Measurements from ENCODE around the gene UNC5A. TPM values are rescaled to one million over a fixed set of nuclear protein-coding genes. Genes with fewer than 3 reads are reported as not detected.

Gene UNC5A
- total RNA-seq, 2 experiments from 2014 or later: not detected

DNA sequence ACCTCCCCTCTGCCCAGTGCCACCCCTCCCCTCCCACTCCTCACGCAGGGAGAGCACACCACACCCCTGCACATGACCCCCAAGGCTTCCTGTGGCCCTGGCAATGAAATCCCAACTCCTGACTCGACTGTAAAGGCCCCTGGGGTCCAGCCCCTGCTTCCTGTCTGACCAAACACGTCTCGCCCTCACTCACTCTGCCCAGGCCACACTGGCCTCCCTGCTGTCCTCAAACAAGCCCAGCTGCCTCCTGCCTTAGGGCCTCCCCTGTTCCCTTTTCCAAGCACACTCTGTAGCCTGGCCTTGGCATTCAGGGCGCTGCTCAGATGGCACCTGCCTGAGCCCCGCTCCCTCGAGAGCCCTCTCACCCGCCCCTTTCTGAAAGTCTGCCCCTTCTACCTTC is 46.4 kb downstream of the UNC5A start:
- H3K27ac Mint-ChIP-seq: no peak overlapping the region
- POLR2A ChIA-PET: no interaction called here

DNA sequence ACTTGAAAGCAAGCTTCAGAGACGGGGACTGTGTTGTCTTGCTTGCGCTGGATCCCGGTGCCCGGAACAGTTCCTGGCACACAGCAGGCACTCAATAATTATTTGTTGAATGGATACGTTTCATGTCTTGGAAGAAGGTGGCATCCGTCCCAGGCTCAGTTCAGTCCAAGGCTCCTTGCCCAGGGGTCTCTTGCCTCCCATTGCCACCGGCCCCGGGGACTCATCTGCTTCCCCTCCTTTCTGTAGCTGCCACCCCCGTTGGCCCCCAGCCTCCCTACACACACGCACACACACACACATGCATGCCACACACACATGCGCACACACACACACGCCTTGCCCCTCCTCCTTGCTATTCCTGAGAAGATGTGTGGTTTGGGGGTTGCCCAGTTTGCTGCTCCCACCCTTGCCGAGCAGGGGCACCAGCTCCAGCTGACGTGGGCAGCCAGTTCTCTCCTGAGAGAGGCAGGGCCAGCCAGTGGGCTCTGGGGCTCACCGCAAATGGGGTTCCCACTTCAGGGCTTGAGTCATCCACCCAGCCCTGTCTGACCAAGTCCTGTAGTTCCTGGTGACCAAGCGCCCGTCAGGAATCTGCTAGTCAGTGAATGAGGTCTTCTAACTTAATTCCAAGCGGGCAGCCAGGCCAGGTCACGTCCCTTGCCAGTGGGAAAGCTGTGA is 47.0 kb downstream of the UNC5A start:
- no peaks in the 10 kb centered on the region for H3K36me3 Mint-ChIP-seq (ENCODE audit: low read depth)
- no peak overlapping the region for H3K27ac Mint-ChIP-seq
- H3K4me1 Mint-ChIP-seq (ENCODE audit: low read depth): no peaks in the 10 kb centered on the region
- POLR2A ChIA-PET: no interaction called here
- DNase-seq (no peak), ATAC-seq (no peak)
- CTCF ChIA-PET: no interaction called here
- no peak overlapping the region for H3K4me3 Mint-ChIP-seq
- H3K27me3 Mint-ChIP-seq (ENCODE audit: low read depth): peaks cover 4% of the 10 kb centered on the region
- no peaks in the 10 kb centered on the region for H3K9me3 Mint-ChIP-seq (ENCODE audit: insufficient read depth)

More for the DNA sequence above, 46.4 kb downstream of the UNC5A start:
- H3K4me3 Mint-ChIP-seq: no peak overlapping the region
- H3K4me1 Mint-ChIP-seq (ENCODE audit: low read depth): no peaks in the 10 kb centered on the region
- no peaks in the 10 kb centered on the region for H3K36me3 Mint-ChIP-seq (ENCODE audit: low read depth)
- CTCF ChIA-PET: no interaction called here
- DNase-seq (no peak), ATAC-seq (no peak)
- H3K27me3 Mint-ChIP-seq (ENCODE audit: low read depth): peaks cover 4% of the 10 kb centered on the region
- no peaks in the 10 kb centered on the region for H3K9me3 Mint-ChIP-seq (ENCODE audit: insufficient read depth)

DNA sequence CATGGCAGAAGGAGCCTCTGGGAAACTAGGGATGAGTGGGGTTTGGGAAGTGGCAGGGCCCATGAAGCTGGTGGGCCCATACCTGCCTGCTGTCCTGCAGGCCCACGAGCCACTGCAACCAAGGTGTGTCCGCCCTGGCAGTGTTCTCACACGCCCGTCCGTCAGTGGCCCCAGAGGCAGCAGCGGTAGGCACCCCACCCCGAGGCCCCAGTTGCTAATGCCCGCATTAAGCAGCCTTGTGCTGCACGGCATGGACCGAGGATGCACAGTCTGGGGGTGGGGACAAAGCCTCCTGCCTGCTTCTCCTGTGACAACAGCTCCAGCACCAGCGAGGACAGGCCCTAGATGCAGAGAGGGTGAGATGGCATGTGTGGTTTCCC is 47.5 kb downstream of the UNC5A start:
- no peaks in the 10 kb centered on the region for H3K4me1 Mint-ChIP-seq (ENCODE audit: low read depth)
- ATAC-seq: no peak
- no peaks in the 10 kb centered on the region for H3K36me3 Mint-ChIP-seq (ENCODE audit: low read depth)
- no peak overlapping the region for H3K27ac Mint-ChIP-seq
- H3K9me3 Mint-ChIP-seq (ENCODE audit: insufficient read depth): no peaks in the 10 kb centered on the region
- H3K4me3 Mint-ChIP-seq: no peak overlapping the region
- peaks cover 4% of the 10 kb centered on the region for H3K27me3 Mint-ChIP-seq (ENCODE audit: low read depth)
- ChIA-PET CTCF (no interaction called here), POLR2A (no interaction called here)
- DNase-seq: no peak

DNA sequence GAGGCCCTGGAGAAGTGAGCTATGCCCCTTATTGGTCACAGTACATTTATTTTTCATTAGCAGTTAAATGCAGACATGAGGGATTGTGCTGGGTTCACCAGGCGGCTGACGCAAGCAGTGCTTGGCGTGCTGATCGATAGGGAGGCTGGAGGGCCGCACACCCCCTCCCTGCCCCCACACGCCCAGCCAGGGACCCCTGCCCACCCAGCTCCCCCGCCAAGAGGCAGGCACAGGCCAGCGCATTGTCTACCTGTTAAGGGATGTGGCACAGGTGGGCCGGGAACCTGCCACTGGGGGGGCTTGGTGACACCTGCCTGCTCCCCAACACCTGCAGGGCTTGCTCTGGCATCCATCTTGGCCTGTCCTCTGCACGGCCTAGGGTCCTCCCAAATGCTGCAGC is 49.6 kb downstream of the UNC5A start:
- ChIA-PET CTCF (no interaction called here), POLR2A (no interaction called here)
- Mint-ChIP-seq H3K9me3 (ENCODE audit: insufficient read depth) (no peaks in the 10 kb centered on the region), H3K27ac (no peak overlapping the region), H3K36me3 (ENCODE audit: low read depth) (no peaks in the 10 kb centered on the region), H3K4me3 (no peak overlapping the region), H3K27me3 (ENCODE audit: low read depth) (peaks cover 11% of the 10 kb centered on the region), H3K4me1 (ENCODE audit: low read depth) (no peaks in the 10 kb centered on the region)
- no peak for ATAC-seq
- DNase-seq: no peak

DNA sequence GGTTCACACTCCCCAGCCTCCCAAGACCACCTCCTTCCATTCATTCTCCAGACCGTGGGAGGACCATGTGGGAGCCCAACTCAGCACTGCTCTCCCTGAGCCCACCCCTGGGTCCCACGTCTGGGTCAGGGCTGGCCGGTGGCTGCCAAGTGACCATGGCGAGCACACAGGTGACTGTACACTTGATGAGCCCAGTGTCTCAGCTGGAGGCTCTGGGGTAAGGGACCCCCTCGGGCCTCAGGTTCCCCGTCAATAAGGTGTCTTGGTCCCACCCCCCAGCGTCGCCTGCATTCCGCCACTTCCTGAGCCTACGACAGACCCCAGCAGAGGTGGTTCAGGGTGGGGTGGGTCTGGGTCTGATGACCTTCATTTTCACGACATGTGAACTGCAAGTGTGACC is 50.0 kb downstream of the UNC5A start:
- no peak overlapping the region for H3K4me3 Mint-ChIP-seq
- ChIA-PET CTCF (interaction anchor here (0.9 kb wide), 1 partner anchor 35 kb away, joined by 3 read pairs; no protein-coding TSS in a partner anchor), POLR2A (no interaction called here)
- ATAC-seq: no peak
- H3K4me1 Mint-ChIP-seq (ENCODE audit: low read depth): no peaks in the 10 kb centered on the region
- H3K27me3 Mint-ChIP-seq (ENCODE audit: low read depth): peaks cover 11% of the 10 kb centered on the region
- no peak for DNase-seq
- H3K36me3 Mint-ChIP-seq (ENCODE audit: low read depth): no peaks in the 10 kb centered on the region
- no peak overlapping the region for H3K27ac Mint-ChIP-seq
- no peaks in the 10 kb centered on the region for H3K9me3 Mint-ChIP-seq (ENCODE audit: insufficient read depth)

DNA sequence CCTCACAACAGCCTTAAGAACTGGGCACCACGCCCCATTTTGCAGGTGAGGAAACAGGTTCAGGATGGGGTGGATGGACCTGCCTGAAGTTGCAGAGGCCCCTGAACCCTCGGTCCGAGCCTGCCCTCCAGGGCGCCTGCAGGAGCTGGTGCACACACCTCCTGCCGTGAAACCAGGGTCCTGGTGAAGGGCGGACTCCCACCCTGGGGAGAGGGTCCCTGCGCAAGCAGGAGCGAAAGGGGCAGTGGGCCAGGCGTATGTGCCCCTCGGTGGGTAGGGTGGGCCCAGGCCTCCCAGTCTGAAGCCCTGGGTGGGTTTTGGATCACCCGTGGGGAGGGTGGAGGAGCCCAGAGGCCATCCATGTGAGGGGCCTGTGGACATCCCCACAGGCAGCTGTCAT is 50.9 kb downstream of the UNC5A start:
- ChIA-PET POLR2A (no interaction called here), CTCF (interaction anchor here (0.9 kb wide), 1 partner anchor 36 kb away, joined by 3 read pairs; no protein-coding TSS in a partner anchor)
- Mint-ChIP-seq H3K36me3 (ENCODE audit: low read depth) (no peaks in the 10 kb centered on the region), H3K27ac (no peak overlapping the region), H3K9me3 (ENCODE audit: insufficient read depth) (no peaks in the 10 kb centered on the region), H3K4me1 (ENCODE audit: low read depth) (no peaks in the 10 kb centered on the region), H3K4me3 (no peak overlapping the region), H3K27me3 (ENCODE audit: low read depth) (peaks cover 11% of the 10 kb centered on the region)
- no peak for DNase-seq
- no peak for ATAC-seq

DNA sequence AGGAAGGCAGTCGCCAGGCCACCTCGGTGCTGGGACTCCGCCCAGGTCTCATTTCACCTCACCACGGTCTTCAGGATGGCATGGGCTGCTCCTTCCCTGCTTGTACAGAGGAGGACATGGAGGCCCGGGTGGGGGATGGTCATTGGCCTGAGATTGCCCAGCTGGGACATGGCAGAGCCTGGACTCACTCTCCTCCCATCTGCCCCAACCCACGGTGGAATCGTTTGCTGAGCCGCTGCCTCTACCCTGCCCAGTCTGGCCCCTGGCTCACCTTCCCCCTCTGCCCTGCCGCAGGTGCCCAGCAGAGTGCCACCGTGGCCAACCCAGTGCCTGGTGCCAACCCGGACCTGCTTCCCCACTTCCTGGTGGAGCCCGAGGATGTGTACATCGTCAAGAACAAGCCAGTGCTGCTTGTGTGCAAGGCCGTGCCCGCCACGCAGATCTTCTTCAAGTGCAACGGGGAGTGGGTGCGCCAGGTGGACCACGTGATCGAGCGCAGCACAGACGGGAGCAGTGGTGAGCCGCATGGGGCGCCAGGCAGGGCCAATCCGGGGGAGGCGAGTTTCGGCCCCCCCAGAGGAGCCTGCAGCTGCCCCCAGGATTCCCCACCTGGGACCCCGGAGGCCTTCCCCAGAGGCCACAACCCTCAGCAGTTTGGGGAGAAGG is 52.1 kb downstream of the UNC5A start:
- ChIA-PET CTCF (no interaction called here), POLR2A (no interaction called here)
- Mint-ChIP-seq H3K36me3 (ENCODE audit: low read depth) (no peaks in the 10 kb centered on the region), H3K27ac (no peak overlapping the region), H3K27me3 (ENCODE audit: low read depth) (peaks cover 19% of the 10 kb centered on the region), H3K4me3 (no peak overlapping the region), H3K9me3 (ENCODE audit: insufficient read depth) (no peaks in the 10 kb centered on the region), H3K4me1 (ENCODE audit: low read depth) (no peaks in the 10 kb centered on the region)
- no peak for DNase-seq
- ATAC-seq: no peak

DNA sequence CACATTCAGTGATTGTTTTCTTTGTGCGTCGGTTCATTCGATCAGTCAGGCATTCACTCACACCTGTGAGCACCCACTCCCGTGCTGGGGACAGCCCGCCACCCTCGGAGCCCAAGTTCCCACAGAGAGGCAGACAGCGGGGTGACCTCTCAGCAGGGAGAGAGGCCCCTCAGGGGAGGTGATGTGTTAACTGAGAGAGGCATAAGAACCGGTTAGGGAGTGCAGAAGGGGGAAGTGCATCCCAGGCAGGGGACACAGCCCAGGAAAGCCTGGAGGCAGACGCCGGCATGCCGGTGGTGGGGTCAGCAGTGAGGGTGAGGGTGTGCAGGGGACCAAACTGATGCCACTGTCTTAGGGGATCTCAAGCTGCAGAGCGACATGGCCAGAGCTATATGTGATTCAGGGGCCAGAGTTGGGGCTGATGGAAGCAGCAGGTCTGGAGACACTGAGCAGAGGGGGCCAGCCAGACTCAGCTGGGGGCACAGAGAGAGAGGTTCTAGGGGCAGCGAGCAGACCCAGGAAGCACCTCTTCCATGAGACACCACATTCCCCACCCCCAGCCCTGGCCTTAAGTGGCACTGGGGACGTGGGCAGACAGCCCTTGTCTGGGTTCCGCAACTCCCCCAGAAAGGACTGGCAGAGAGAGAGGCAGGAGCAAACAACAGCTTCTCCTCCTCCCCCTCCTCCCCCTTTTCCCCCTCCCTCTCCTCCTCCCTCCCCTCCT is 52.8 kb downstream of the UNC5A start:
- H3K4me1 Mint-ChIP-seq (ENCODE audit: low read depth): no peaks in the 10 kb centered on the region

DNA sequence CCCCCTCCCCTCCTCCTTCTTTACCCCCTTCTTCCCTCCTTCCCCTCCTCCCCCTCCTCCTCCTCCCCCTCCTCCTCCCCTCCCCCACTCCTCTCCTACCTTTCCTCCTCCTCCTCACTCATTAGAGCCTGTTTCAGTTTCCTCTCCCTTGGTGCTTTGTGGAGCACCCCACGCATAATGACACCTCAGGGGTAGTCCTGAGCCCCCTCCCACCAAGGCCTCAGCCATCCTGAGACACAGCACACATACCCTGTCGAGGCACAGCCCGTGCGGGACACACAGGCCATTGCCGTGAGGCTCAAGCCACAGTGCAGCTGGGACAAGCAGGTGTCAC is 53.4 kb downstream of the UNC5A start:
- no peak overlapping the region for H3K27ac Mint-ChIP-seq
- no peaks in the 10 kb centered on the region for H3K9me3 Mint-ChIP-seq (ENCODE audit: insufficient read depth)
- no peaks in the 10 kb centered on the region for H3K36me3 Mint-ChIP-seq (ENCODE audit: low read depth)
- H3K27me3 Mint-ChIP-seq (ENCODE audit: low read depth): peaks cover 21% of the 10 kb centered on the region
- H3K4me3 Mint-ChIP-seq: no peak overlapping the region
- ChIA-PET CTCF (no interaction called here), POLR2A (interaction anchor here (0.6 kb wide), 1 partner anchor 19 kb away, joined by 3 read pairs; no protein-coding TSS in a partner anchor)
- no peak for ATAC-seq
- H3K4me1 Mint-ChIP-seq (ENCODE audit: low read depth): no peaks in the 10 kb centered on the region
- DNase-seq: no peak

More for the DNA sequence above, 52.8 kb downstream of the UNC5A start:
- ChIA-PET CTCF (no interaction called here), POLR2A (no interaction called here)
- DNase-seq (no peak), ATAC-seq (no peak)
- Mint-ChIP-seq H3K27ac (no peak overlapping the region), H3K27me3 (ENCODE audit: low read depth) (peaks cover 21% of the 10 kb centered on the region), H3K4me3 (no peak overlapping the region), H3K36me3 (ENCODE audit: low read depth) (no peaks in the 10 kb centered on the region), H3K9me3 (ENCODE audit: insufficient read depth) (no peaks in the 10 kb centered on the region)

DNA sequence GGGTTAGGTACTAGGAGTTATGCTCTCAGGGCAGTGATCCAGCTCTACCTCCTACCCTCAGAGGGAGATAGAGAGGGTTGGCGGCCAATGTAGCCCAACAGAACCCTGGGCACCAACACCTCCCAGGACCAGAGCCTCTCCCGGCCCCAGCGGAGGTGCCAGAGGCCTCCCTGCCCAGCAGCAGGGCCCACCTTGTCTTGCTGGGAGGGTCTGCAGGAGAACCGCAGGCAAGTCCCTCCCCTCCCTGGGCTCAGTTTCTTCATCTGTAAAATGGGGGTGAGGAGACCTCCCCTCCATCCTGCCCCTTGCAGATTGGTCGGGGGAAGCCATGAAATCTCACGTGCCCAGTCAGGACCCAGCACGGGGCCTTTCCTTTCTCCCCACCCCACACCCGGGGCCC is 54.4 kb downstream of the UNC5A start:
- ChIA-PET CTCF (no interaction called here), POLR2A (no interaction called here)
- Mint-ChIP-seq H3K4me1 (ENCODE audit: low read depth) (no peaks in the 10 kb centered on the region), H3K27ac (no peak overlapping the region), H3K36me3 (ENCODE audit: low read depth) (no peaks in the 10 kb centered on the region), H3K27me3 (ENCODE audit: low read depth) (peaks cover 21% of the 10 kb centered on the region), H3K4me3 (no peak overlapping the region), H3K9me3 (ENCODE audit: insufficient read depth) (no peaks in the 10 kb centered on the region)
- ATAC-seq (no peak), DNase-seq (no peak)

DNA sequence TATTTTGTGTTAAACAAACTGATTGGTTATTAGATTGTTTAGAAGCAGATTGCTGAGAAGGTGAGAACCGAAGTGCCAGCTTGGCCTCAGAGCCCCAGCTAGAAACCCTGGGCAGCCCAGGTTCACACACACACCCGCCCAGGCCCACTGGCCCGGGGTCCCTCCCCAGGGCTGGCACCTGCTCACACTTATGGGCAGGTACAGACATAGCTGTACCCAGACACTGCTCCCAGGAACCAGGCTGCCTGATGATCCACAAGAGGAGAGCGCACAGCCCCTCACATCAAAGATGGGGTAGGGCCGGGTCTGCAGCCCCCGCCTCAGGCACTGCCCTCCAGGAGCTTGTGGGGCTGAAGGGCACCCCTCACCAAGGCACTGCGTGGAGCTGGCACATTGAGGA is 55.6 kb downstream of the UNC5A start:
- POLR2A ChIA-PET: no interaction called here
- H3K27ac Mint-ChIP-seq: no peak overlapping the region
- H3K27me3 Mint-ChIP-seq (ENCODE audit: low read depth): peaks cover 21% of the 10 kb centered on the region
- no peaks in the 10 kb centered on the region for H3K4me1 Mint-ChIP-seq (ENCODE audit: low read depth)
- CTCF ChIA-PET: no interaction called here
- H3K9me3 Mint-ChIP-seq (ENCODE audit: insufficient read depth): peaks cover 3% of the 10 kb centered on the region
- no peak overlapping the region for H3K4me3 Mint-ChIP-seq
- DNase-seq (no peak), ATAC-seq (no peak)
- H3K36me3 Mint-ChIP-seq (ENCODE audit: low read depth): no peaks in the 10 kb centered on the region

DNA sequence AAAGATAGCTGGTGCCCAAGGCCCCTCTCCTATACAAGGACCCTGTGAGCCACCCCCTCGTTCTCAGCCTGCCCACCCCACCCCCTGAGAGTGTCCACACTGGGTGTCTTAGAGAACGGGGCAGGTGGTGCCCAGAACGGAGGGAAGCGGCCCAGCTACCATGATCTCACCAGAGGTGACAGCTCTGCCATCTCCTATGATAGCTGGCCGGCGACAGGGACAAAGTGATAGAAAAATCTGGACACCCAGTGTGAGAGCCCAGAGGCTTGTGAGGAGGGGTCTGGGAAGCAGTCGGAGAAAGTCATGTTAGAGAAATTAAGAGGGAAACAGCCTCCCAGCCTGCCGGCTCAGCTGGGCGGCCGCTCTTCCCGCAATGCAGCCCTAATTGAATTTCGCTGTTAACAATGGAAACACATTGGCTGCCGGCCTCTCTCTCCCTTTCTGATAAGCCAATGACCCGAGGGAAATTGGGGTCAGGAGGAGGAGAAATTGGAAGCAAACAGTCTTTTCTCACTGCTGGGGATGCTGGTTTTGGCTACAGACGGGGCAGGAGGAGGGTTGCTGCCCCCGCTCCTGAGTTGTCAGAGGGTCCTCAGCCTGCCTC is 56.5 kb downstream of the UNC5A start:
- Mint-ChIP-seq H3K36me3 (ENCODE audit: low read depth) (no peaks in the 10 kb centered on the region), H3K27ac (no peak overlapping the region), H3K4me1 (ENCODE audit: low read depth) (no peaks in the 10 kb centered on the region), H3K27me3 (ENCODE audit: low read depth) (peaks cover 21% of the 10 kb centered on the region), H3K9me3 (ENCODE audit: insufficient read depth) (peaks cover 3% of the 10 kb centered on the region), H3K4me3 (no peak overlapping the region)
- ATAC-seq (no peak), DNase-seq (no peak)
- CTCF ChIA-PET: no interaction called here
- POLR2A ChIA-PET: no interaction called here
